Stimulated activated CD4-positive, alpha-beta T cell treated with anti-CD3 and anti-CD28 coated beads, Interleukin-12 subunit alpha, Interleukin-12 subunit beta, amount 100 ng/mL, for 48 hours (primary cell): ENCODE results near the gene SAP130.
"Not testable (repeated sequence)": the region's sequence is repeated elsewhere in the genome, so short reads cannot be mapped to it uniquely, and the experiment has no call there.

ENCODE experiments used
- DNase-seq, 3 donors: peaks; one replicate each; pipeline ENCODE4 v3.0.0-alpha.2; 2020; ENCODE audit warnings: low read depth in 2 of 3, low spot score in 1 of 3

SAP130 gene

GRCh38 chr2:127953849-127954248 is 74.0 kb downstream of the SAP130 start:
- DNase-seq = no peak

- no peak for DNase-seq
These were observed 74.6 kb downstream of the SAP130 start for GRCh38 chr2:127953128-127953718.

GRCh38 chr2:127951026-127951425 is 76.8 kb downstream of the SAP130 start:
- DNase-seq = no peak

- DNase-seq = no peak
These were observed 77.6 kb downstream of the SAP130 start for GRCh38 chr2:127950264-127950663.

GRCh38 chr2:127945281-127945680 is 82.6 kb downstream of the SAP130 start:
- DNase-seq = no peak

- no peak for DNase-seq
These were observed 84.7 kb downstream of the SAP130 start for GRCh38 chr2:127943186-127943585.

- DNase-seq = no peak
These were observed 85.9 kb downstream of the SAP130 start for GRCh38 chr2:127942002-127942401.

GRCh38 chr2:127941461-127941860 is 86.4 kb downstream of the SAP130 start:
- no peak for DNase-seq

- no peak for DNase-seq
These were observed 87.2 kb downstream of the SAP130 start for GRCh38 chr2:127940641-127941040.

GRCh38 chr2:127935337-127935736 is 92.5 kb downstream of the SAP130 start:
- no peak for DNase-seq

GRCh38 chr2:127932199-127932876 is 95.5 kb downstream of the SAP130 start:
- no peak for DNase-seq

- DNase-seq = no peak
These were observed 98.4 kb downstream of the SAP130 start for GRCh38 chr2:127929449-127929848.

GRCh38 chr2:127927384-127927783 is 100.5 kb downstream of the SAP130 start:
- no peak for DNase-seq

- DNase-seq = no peak
These were observed 109.9 kb downstream of the SAP130 start for GRCh38 chr2:127917916-127918315.

GRCh38 chr2:127913808-127914457 is 113.9 kb downstream of the SAP130 start:
- no peak for DNase-seq

GRCh38 chr2:127911737-127912136 is 116.1 kb downstream of the SAP130 start:
- no peak for DNase-seq

- DNase-seq = no peak
These were observed 117.4 kb downstream of the SAP130 start for GRCh38 chr2:127910415-127910814.

GRCh38 chr2:127909019-127909418 is 118.8 kb downstream of the SAP130 start:
- no peak for DNase-seq

- DNase-seq = not testable (repeated sequence)
These were observed 120.0 kb downstream of the SAP130 start for GRCh38 chr2:127907733-127908400.

GRCh38 chr2:127906206-127906926 is 121.5 kb downstream of the SAP130 start:
- DNase-seq = no peak

- DNase-seq = no peak
These were observed 126.4 kb downstream of the SAP130 start for GRCh38 chr2:127901339-127902056.
